GM04503 (cell line): Measurements from ENCODE around the gene RNF44.

Experiments used
- DNase-seq: peaks from one replicate; pipeline ENCODE4 v3.0.0-alpha.2; 2012; ENCODE audit warnings: low read depth

Gene RNF44

DNA sequence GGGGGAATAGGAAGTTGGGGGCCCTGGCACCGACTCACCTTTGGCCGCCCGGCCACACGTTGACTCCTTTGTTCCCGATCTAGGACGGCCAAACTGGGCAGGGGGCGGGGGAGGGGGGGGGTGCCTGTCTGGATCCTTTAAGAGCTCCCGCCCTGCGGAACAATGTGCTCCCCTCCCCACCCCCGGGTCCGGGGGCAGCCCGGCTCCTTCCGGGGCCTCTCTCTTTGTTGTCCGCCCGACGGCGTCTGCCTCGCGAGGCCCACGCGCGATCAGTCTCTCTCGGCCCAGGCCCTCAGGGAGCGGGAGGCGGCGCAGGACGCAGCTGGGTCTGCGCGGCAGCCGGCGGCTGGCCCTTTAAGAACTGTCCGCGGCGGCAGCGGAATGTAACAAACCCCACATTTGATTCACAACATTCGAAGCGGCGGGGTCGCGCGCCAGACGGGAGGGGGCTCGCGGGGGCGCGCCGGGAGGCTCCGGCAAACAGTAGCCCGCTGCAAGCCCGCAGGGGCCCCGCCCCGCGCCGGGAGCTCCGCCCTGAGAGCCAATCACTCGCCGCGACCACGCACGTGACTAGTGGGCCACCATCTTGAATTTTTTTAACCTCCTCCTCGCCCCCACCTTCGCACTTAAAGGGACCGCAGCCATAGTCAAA is at the start of gene RNF44:
RNF44 (minus strand) TSS at position 501 of the 652 bp plus-strand sequence. CDS start 4,930 bp downstream, outside the sequence.
- peak; percentile 82 for DNase-seq

DNA sequence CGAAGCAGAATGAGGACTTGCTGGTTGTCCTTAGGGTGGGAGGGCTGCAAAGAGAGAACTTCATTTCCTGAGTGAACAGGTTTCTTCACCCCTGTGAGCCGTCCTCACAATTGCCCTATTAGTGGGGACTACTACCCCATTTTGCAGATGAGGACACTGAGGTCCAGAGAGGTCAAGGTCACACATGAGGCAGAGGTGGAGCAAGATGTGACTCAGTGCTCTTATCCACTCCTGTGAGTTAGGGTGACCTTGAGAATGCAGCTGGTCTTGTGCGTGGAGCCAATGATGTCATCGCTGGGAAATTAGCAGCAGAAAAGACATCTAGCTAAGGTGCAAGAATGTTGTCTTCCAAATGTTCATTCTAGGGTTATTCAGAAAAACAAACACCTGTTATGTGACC is 45.9 kb upstream of the RNF44 start:
- DNase-seq, result no peak

DNA sequence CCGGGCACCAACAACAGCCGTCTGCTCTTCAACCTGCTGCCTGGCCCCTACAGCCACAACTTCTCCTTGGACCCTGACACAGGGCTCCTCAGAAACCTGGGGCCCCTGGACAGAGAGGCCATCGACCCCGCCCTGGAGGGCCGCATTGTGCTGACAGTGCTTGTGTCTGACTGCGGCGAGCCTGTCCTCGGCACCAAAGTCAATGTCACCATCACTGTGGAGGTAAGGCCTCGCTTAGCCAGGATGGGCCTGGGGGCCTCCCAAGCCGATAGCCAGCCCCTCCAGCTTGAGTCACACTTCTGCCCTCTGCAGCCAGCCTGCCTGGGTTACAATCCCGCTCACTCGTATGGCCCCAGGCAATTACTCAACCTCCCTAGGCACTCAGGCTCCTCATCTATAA is 44.2 kb upstream of the RNF44 start:
- no peak for DNase-seq

DNA sequence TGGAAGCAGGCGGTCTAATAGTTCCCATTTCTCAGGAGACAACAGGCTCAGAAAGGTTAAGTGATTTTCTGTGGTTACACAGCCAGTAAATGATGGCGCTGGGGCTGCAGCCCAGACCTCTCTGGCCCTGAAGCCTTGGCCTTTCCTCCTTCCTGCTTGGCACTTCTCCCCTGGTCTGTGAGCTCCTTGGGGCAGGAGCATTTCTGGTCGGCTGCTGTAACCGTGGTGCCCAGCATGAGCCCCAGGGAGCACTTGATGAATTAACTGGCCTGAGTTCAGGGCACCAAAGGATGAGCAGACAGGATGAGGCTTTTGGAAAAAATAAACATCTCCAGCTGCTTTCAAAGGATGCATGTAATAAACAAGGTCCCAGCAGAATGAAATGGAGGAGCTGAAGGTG is 42.1 kb upstream of the RNF44 start:
- no peak for DNase-seq

DNA sequence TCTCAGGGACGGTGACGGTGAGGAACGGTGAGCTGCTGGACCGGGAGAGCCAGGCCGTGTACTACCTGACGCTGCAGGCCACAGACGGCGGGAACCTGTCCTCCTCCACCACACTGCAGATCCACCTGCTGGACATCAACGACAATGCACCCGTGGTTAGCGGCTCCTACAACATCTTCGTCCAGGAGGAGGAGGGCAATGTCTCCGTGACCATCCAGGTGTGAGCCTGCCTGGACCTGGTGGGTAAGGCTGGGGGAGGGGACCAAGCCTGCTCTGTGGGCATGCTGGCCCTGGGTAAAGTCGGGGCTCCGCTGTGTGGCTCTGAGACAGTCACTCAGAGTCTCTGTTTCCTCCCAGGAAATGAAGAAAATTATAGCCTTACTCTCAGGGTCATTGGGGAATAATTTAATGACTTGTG is 41.2 kb upstream of the RNF44 start:
- no peak for DNase-seq

DNA sequence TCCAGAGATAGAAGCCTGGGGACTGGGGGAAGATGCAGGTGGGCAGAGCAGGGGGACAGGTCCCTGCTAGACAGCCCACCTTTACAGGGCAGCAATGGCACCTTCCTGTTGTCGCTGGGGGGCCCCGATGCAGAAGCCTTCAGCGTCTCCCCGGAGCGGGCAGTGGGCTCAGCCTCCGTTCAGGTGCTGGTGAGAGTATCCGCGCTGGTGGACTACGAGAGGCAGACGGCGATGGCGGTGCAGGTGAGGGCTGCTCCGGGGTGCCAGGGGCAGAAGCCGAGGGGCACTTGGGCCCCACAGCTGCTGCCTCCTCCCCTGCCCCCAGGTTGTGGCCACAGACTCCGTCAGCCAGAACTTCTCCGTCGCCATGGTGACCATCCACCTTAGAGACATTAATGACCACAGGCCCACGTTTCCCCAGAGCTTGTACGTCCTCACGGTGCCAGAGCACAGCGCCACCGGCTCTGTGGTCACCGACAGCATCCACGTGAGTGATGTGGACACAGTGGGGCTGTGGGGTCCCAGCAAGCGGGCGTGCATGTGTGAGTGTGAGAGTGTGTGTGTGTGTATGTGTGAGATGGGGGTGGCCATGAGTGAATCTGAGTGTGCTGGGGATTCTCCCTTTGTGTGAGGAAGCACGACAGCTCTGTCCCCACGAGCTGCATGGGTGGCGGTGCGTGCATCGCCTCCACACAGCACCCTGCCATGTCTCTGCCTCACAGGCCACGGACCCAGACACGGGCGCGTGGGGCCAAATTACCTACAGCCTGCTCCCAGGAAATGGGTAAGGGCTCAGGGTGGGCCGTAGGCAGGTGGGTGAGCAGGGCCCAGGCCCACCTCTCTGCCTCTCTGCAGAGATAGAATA is 40.3 kb upstream of the RNF44 start:
- DNase-seq, result no peak

DNA sequence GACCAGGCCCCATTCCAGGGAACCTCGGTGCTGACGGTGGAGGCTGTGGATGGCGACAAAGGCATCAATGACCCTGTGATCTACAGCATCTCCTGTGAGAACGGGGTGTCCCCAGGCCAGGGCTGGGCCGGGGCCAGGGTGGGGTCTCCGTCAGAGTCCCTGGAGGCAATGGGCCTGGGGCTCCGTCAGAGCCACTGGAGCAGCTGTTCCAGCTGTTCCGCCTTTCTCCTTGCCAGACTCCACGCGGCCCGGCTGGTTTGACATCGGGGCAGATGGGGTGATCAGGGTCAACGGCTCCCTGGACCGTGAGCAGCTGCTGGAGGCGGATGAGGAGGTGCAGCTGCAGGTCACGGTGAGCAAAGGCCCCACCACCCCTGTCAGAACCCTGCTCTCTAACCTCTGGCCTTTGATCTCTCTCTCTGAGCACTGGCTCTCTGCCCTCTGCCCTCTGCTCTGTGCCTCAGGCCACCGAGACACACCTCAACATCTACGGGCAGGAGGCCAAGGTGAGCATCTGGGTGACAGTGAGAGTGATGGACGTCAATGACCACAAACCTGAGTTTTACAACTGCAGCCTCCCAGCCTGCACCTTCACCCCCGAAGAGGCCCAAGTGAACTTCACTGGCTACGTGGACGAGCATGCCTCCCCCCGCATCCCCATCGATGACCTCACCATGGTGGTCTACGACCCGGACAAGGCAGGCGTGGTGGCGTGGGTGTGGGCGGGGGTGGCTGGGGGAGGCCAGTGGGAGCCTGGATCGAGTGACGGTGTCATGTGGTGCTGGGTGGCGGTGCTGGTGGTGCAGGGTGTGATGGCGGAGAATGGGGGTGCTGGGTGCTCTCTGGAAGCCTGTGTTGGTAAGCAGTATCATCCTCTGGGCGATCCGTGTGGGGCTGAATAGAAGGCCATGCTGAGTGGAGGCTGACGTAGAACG is 38.6 kb upstream of the RNF44 start:
- DNase-seq, result no peak

DNA sequence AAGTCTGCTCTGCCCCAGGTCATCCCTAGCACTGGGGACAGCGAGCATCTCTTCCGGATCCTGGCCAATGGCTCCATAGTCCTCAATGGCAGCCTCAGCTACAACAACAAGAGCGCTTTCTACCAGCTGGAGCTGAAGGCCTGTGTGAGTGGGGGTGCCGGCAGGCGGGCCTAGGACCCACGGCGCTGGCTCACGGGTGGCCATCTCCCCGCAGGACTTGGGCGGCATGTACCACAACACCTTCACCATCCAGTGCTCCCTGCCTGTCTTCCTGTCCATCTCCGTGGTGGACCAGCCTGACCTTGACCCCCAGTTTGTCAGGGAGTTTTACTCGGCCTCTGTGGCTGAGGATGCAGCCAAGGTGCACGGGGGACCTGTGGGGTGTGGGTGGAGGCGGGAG is 37.9 kb upstream of the RNF44 start:
- no peak for DNase-seq

DNA sequence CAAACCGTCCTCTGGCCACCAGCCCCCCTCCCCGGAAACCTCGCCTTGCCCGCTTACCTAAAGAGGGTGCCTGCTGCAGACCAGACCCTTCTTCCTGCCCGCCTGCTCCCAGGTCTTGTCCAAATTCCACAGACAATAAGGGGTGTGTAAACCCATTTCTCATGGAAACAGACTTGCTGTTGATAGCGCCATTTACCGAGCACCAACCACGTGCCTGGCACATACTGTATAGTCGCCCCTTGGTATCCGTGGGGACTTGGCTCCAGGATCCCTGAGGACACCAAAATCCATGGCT is 37.0 kb upstream of the RNF44 start:
- DNase-seq, result no peak

DNA sequence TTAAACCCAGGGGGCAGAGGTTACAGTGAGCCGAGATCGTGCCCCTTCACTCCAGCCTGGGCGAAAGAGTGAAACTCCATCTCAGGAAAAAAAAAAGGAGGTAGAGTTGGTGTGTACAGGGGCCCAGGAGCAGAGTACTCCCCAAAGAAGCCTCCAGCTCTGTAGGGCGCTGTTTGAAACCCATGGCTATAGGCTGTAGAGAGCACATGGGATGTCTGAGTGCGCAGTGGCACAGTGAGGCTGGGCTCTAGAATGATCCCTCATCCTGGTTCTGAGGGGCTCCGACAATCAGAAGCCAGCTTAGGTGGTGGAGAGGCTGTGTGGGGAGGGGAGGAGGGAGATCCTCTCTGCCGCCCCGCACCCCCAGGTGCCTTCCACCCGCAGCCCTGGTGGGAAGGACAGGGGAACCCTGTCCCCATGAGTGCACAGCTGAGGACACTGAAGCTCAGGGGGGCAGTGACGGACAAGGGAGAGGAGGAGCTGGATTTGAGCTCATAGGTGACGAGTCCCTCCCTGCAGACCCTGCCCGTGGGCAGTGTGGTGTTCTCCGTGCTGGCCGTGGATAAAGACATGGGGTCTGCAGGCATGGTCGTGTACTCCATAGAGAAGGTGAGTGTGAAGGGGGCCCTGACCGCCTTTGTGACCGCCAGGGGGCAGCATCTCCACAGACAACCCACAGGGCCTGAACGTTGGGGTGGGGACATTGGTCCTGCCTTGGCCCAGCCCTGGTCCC is 36.5 kb upstream of the RNF44 start:
- DNase-seq, result no peak

DNA sequence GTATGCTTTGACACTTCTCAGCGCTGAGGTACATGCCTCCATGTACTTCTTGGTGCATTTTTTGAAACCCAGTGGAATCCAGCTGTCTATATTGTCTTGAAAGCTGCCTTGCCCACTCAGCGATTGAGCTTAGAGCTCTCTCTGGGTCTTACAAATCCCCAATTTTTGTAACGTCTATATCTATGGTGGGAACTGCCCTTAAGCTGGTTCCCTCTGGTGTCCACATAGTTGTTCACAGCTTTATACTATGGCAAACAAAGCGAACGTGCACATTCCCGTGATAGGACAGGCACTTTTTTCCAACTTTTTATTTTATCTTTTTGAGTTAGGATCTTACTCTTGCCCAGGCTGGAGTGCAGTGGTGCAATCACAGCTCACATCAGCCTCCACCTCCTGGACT is 32.8 kb upstream of the RNF44 start:
- no peak for DNase-seq

DNA sequence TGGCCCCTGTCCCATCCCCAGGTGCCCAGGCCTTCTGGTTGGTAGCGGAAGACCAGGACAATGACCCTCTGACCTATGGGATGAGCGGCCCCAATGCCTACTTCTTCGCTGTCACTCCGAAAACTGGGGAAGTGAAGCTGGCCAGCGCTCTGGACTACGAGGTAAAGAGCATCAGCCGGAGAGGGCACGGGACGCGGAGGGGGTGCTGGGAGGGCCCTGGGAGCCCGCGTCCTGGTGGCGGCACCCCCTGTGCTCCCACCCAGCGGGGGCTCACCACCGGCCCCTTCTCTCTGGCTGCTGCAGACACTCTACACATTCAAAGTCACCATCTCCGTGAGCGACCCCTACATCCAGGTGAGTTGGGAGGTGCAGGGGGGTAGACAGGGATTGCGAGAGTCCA is 31.5 kb upstream of the RNF44 start:
- no peak for DNase-seq

DNA sequence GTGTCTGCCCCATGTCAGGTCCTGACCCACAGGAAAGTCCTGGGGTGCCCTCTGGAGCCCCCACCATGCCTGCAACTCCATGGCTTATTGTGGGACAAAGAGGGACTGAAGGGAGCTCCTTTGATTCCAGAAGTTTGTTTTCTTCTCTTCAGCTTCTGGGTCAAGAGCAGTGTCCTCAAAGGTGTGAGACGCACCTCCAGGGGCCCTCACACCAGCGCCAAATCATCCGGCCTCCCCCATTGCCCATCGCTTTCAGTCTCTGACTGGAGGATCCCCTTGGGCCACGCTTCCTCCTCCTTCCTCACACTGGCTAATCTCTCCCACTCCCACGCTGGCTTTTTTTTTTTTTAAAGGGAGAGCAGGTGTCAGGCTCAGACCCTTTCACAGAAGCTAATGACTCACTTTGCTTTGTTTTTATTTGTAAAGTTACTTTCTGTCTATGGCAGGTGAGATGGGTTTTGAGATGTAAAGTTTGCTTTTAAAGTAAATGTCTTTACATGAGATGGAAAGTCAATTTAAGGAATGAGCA is 28.6 kb upstream of the RNF44 start:
- DNase-seq, result no peak

DNA sequence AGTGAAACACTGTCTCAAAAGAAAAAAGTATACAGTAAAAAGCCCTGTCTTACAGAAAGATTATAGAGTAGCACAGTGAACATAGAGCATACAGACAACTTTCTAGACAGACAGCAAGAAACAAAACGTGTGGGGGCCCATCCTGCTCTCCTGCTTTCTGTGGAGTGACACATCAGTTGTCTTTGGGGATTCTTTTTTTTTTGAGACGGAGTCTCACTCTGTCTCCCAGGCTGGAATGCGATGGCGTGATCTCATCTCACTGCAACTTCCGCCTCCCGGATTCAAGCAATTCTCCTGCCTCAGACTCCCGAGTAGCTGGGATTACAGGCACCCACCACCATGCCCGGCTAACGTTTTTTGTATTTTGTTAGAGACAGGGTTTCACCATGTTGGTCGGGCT is 26.8 kb upstream of the RNF44 start:
- no peak for DNase-seq

DNA sequence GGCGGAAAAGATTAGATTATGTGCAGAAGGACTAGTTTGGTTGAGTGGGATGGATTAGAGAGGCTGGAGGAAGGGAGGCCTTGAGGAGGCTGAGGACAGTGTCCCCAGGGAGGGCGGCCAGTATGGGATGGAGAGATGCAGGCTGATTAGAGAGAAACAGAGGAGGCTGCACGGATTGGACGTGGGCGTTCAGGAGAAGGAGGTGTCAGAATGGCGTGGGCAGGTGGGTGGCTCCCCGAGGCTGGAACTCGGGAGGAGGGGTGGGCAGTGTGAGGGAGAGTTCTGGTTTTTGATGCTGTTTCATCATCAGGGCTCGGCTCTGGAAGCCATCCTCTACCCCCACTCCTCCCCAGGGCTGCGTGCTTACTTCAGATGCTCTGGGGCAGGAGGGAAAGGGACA is 25.0 kb upstream of the RNF44 start:
- DNase-seq, result no peak

DNA sequence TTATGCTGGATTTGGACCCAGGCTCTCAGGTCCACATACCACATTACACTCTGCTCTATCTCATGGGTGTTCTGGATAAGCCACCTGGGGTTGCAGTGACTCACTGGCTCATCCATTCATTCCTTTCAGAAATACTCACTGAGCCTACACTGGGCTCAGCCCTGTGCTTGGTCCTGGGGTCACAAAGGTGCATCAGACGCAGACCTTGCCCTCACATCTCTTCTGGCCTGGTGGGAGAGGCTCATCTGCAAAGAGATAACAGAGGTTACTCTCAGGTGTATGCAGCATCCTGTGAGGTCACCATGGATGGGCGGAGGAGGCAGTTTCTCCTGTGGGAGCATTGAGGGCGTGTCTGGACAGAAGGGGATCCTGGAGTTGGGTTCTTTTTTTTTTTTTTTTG is 24.1 kb upstream of the RNF44 start:
- no peak for DNase-seq

DNA sequence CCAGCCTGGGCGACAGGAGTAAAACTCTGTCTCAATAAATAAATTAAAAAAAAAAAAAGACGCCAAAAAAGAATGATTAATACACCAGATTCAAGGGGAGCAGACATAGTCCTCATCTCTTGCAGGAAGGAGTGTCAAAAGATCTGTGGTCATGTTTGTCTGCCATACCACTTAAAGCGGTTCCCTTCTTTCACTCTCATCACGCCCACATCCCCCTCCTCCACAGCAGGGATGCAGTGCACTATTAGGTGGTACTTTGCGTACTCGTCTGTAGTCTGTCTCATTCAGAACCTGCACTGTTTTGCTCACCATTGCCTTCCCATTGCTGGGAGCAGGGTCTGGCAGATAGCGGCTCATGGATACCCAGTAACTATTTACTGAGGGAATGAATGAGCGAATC is 23.2 kb upstream of the RNF44 start:
- no peak for DNase-seq

DNA sequence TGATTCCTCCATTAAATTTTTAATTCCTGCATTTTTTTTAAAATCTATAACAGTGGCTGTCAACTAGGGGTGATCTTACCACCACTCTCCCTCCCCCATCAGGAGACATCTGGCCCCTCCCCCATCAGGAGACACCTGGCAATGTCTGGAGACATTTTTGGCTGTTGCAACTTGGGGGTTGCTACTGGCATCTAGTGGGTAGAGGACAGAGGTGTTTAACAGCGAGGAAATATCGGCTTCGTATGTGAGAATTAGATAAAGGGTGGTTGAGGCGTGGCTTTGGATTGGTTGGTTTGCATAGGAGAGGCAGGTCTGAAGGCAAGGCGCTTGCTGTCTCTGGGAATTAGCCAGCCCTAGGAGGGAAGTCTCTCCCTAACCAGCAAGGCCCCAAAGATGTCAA is 22.5 kb upstream of the RNF44 start:
- DNase-seq, result no peak

DNA sequence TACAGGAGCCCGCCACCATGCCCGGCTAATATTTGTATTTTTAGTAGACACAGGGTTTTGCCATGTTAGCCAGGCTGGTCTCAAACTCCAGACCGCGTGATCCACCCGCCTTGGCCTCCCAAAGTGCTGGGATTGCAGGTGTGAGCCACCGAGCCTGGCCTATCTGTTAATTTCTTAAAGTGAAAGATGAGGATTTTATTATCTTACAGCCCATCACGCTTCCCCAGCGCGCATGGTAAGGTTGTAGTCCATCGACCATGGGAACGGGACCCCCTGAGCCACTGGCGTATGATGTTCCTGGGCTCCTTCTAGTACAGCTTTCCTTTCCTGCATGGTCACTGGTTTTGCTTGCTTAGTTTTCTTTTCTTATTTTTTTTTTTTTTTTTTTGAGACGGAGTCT is 20.6 kb upstream of the RNF44 start:
- no peak for DNase-seq

DNA sequence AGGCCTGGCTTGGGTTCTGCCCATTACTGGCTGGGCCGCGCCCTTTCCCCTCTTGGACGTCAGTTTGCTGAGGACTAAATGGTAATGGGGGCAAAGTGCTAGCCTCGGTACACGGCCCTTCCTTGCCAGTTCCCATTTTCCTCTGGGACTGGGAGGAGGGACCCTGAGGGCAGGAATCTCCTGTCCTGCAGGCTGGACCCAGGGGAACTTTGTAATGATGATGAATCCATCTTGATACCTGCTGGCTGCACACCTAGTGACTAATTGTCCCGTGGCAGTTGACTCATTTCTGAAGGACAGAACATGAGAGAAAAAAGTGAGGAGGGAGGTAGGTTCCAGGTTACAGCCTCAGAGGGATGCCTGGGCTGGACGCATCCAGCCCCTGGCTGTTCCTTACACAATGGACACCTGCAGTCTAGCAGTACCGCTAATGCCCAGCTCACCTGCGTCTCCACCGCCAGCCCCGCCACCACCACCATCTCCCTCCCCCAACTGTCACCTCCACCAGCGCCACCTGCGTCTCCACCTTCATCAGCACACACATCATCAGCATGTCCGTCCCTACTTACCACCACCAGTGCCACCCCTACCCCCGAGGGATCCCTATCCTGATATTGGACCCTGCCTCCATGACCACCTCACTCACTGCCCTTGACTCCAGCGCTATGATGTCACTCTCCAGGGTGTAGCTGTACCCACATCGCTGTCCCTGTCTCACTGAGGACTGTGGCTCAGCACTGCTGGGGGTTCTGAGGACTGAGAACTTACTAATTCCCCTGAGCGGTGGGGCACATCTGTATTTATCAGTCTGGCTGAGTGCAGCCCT is 16.3 kb upstream of the RNF44 start:
- DNase-seq, result no peak

DNA sequence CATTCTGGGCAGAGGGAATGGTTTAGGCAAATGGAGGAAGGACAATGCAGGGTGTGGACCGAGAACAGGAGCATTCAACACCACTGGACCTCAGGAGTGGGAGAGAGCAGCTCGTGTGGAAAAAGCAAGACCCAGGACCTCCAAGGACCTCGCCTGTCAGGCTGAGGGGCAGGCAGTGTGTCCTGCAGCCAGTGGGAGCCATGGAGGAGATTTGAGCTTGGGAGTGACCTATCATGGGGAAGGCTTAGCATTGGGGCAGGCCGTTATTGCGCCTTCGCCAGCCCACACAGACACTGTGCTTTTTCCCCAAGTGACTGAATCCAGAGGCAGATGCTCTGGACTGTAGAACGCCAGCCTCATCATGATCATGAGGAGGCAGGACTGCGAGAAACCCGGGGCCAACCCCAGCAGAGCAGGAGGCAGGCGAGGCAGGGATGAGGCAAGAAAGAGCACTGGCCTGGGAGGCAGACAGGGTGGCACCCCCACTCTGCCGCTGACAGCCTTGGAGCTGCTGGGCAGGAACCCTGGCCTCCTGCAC is 15.2 kb upstream of the RNF44 start:
- no peak for DNase-seq
